ENCODE data around the gene TBC1D21. TPM values are rescaled to one million over a fixed set of nuclear protein-coding genes. Genes with fewer than 3 reads are reported as not detected.
A peak's percentile ranks its signal among the peaks of the same experiment; 100 is the strongest.

The TBC1D21 gene
- total RNA-seq, 1 experiment from 2014 or later = not detected

DNA sequence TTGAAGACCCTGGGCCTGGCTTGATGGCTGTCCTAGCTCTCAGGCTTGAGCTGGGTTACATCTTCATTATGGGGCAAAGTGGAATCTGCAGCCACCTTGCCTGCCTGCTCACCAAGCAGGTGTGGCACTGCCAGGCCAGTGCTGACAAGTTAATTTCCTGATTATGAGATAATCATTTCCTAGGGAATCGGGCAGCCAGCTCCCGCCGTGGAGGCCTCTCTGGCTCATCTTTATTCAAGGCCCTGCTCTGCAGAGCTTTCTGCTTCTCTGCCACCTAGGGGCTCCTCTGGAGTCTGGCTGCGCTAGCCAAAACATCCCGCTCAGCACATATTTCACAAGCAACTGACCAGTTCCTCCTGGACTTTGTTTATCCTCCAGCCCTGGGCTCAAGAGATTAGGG lies 62.8 kb downstream of the TBC1D21 start:
- Histone ChIP-seq H4K8ac (replicated peaks; ENCODE audit: insufficient read length, low read depth, low read length) (no peak overlapping the region), H3K79me2 (ENCODE audit: insufficient read depth, low read length) (no peaks in the 10 kb centered on the region), H3K4me1 (ENCODE audit: insufficient read depth, low read length) (no peaks in the 10 kb centered on the region), H2AK5ac (ENCODE audit: insufficient read length, low read length) (no peak overlapping the region), H2BK120ac (ENCODE audit: low read depth, low read length, poor library complexity, severe bottlenecking) (no peak overlapping the region), H3K18ac (ENCODE audit: insufficient read length, low read depth, low read length) (no peak overlapping the region), H3K27me3 (ENCODE audit: insufficient read depth, low read length) (no peaks in the 10 kb centered on the region), H3K23ac (ENCODE audit: insufficient read length, low read depth, low read length) (no peak overlapping the region), H3K79me1 (ENCODE audit: insufficient read depth, low read depth, low read length, poor library complexity, severe bottlenecking) (no peaks in the 10 kb centered on the region), H4K91ac (ENCODE audit: insufficient read length, low read depth, low read length) (no peak overlapping the region), H2AFZ (ENCODE audit: low read length) (no peak overlapping the region), H3K27ac (ENCODE audit: insufficient read length, low read depth, low read length) (no peak overlapping the region), H2BK20ac (ENCODE audit: low read depth, low read length, poor library complexity, severe bottlenecking) (no peak overlapping the region), H3K56ac (ENCODE audit: insufficient read length, low read depth, low read length) (no peak overlapping the region), H3K14ac (ENCODE audit: insufficient read depth, low read length) (no peak overlapping the region), H3K9me3 (ENCODE audit: control insufficient read depth, low read depth, low read length) (no peaks in the 10 kb centered on the region), H4K5ac (ENCODE audit: insufficient read length, low read depth, low read length) (no peak overlapping the region), H3K9ac (ENCODE audit: extremely low read depth, insufficient read length, low read length) (no peak overlapping the region), H2BK15ac (ENCODE audit: low read depth, low read length) (no peak overlapping the region), H3K23me2 (ENCODE audit: insufficient read length, low read depth, low read length, poor library complexity, severe bottlenecking) (no peaks in the 10 kb centered on the region), H3K4me2 (ENCODE audit: insufficient read depth, insufficient read length, low read length) (no peak overlapping the region), H3T11ph (ENCODE audit: low read length) (no peak overlapping the region), H2BK12ac (ENCODE audit: insufficient read length, low read depth, low read length) (no peak overlapping the region), H2BK5ac (ENCODE audit: insufficient read length, low read length) (no peak overlapping the region), H4K20me1 (ENCODE audit: control insufficient read depth, insufficient read depth, insufficient read length) (no peaks in the 10 kb centered on the region), H3K4ac (ENCODE audit: low read depth, low read length) (no peak overlapping the region)
- Mint-ChIP-seq H3K9me3 (no peaks in the 10 kb centered on the region), H3K4me3 (no peak overlapping the region), H3K27ac (peak overlapping the region in 1 of 3 experiments; percentile 35; a peak in 2 of 7 replicates), H3K27me3 (ENCODE audit: low read depth) (peaks cover 3% of the 10 kb centered on the region), H3K36me3 (ENCODE audit: insufficient read depth in 1 of 3, low read depth in 3 of 3) (no peaks in the 10 kb centered on the region), H3K4me1 (peaks cover 16 to 23% of the 10 kb centered on the region in 2 experiments)
- no CpG with 5 or more reads among the region's 5 CpGs for WGBS (ENCODE audit: extremely low coverage, insufficient read length, low lambda C conversion rate)
- TF ChIP-seq CTCF (conservative IDR thresholded peaks at IDR 0.05) = peak; percentile 30; the same call in 1 of the 3 replicates
- no peak for DNase-seq

All from H9 (cell line).